ENCODE results near the gene TNKS1BP1. TPM values are rescaled to one million over a fixed set of nuclear protein-coding genes. Genes with fewer than 3 reads are reported as not detected.

Gene TNKS1BP1
- total RNA-seq, 1 donor from 2014 or later = 189 TPM

GRCh38 chr11:57320719-57321387 is 3.9 kb downstream of the TNKS1BP1 start:
- Histone ChIP-seq H3K27ac (peak overlapping the region; percentile 98), H3K4me1 (peaks cover 69% of the 10 kb centered on the region), H3K27me3 (no peaks in the 10 kb centered on the region), H3K36me3 (peaks cover 44% of the 10 kb centered on the region), H3K9me3 (no peaks in the 10 kb centered on the region), H3K4me3 (peak overlapping the region; percentile 44)
- intact Hi-C loops (cut with DNase I) = no loop called here
- DNase-seq (no peak), ATAC-seq (no peak)
- TF ChIP-seq CTCF (IDR thresholded peaks at IDR 0.05) = no peak

- DNase-seq = no peak
- Histone ChIP-seq H3K9me3 (no peaks in the 10 kb centered on the region), H3K36me3 (peaks cover 49% of the 10 kb centered on the region), H3K27me3 (no peaks in the 10 kb centered on the region), H3K27ac (no peak overlapping the region), H3K4me1 (peaks cover 71% of the 10 kb centered on the region), H3K4me3 (no peak overlapping the region)
- TF ChIP-seq CTCF (IDR thresholded peaks at IDR 0.05) = no peak
- no peak for ATAC-seq
- intact Hi-C loops (cut with DNase I) = no loop called here
Measured at GRCh38 chr11:57320067-57320718, 4.6 kb downstream of the TNKS1BP1 start.

GRCh38 chr11:57318178-57318577 is 6.6 kb downstream of the TNKS1BP1 start:
- Histone ChIP-seq H3K27ac (no peak overlapping the region), H3K36me3 (peaks cover 67% of the 10 kb centered on the region)

GRCh38 chr11:57316017-57316416 is 8.7 kb downstream of the TNKS1BP1 start:
- TF ChIP-seq CTCF (IDR thresholded peaks at IDR 0.05) = no peak
- no peaks in the 10 kb centered on the region for H3K27me3 ChIP-seq
- DNase-seq (no peak), ATAC-seq (no peak)
- H3K4me3 ChIP-seq = no peak overlapping the region
- H3K27ac ChIP-seq = peak overlapping the region; percentile 51
- H3K4me1 ChIP-seq = peaks cover 73% of the 10 kb centered on the region
- no peaks in the 10 kb centered on the region for H3K9me3 ChIP-seq
- intact Hi-C loops (cut with DNase I) = no loop called here
- peaks cover 79% of the 10 kb centered on the region for H3K36me3 ChIP-seq

More at GRCh38 chr11:57318178-57318577, 6.6 kb downstream of the TNKS1BP1 start:
- TF ChIP-seq CTCF (IDR thresholded peaks at IDR 0.05) = no peak
- intact Hi-C loops (cut with DNase I) = no loop called here
- Histone ChIP-seq H3K4me1 (peaks cover 71% of the 10 kb centered on the region), H3K9me3 (no peaks in the 10 kb centered on the region), H3K4me3 (no peak overlapping the region), H3K27me3 (no peaks in the 10 kb centered on the region)
- ATAC-seq = peak; percentile 1
- no peak for DNase-seq

GRCh38 chr11:57315491-57315890 is 9.3 kb downstream of the TNKS1BP1 start:
- H3K27me3 ChIP-seq = no peaks in the 10 kb centered on the region
- no peak for DNase-seq

More at GRCh38 chr11:57315491-57315890, 9.3 kb downstream of the TNKS1BP1 start:
- Histone ChIP-seq H3K4me3 (no peak overlapping the region), H3K27ac (peak overlapping the region; percentile 51), H3K9me3 (no peaks in the 10 kb centered on the region), H3K36me3 (peaks cover 79% of the 10 kb centered on the region), H3K4me1 (peaks cover 73% of the 10 kb centered on the region)
- intact Hi-C loops (cut with DNase I) = no loop called here
- no peak for ATAC-seq
- no peak for TF ChIP-seq CTCF (IDR thresholded peaks at IDR 0.05)

Data from upper lobe of right lung (tissue), 1 donor.